Neural crest cell (in vitro differentiated cells): ENCODE results near the gene TCF4. TPM values are rescaled to one million over a fixed set of nuclear protein-coding genes. Genes with fewer than 3 reads are reported as not detected.
A peak's percentile ranks its signal among the peaks of the same experiment; 100 is the strongest.

Experiments
- DNase-seq: peaks from one replicate; pipeline ENCODE4 v3.0.0; 2021; ENCODE audit warnings: low read depth, mixed read lengths, low spot score
- H3K27ac Mint-ChIP-seq: one replicate; pipeline ENCODE4 v1.8.0; 2021; ENCODE audit warnings: mild to moderate bottlenecking, mixed read lengths; ENCODE audit not compliant: unreplicated experiment
- H3K27me3 Mint-ChIP-seq: 2 replicates; pipeline ENCODE4 v1.8.0; 2021; ENCODE audit warnings: low read depth, mild to moderate bottlenecking, mixed read lengths
- H3K36me3 Mint-ChIP-seq: 2 replicates; pipeline ENCODE4 v1.8.0; 2021; ENCODE audit warnings: low read depth, mild to moderate bottlenecking, mixed read lengths
- H3K4me1 Mint-ChIP-seq: 2 replicates; pipeline ENCODE4 v1.8.0; 2021; ENCODE audit warnings: mixed read lengths
- H3K4me3 Mint-ChIP-seq: one replicate; pipeline ENCODE4 v1.8.0; 2021; ENCODE audit warnings: mild to moderate bottlenecking, mixed read lengths
- H3K9me3 Mint-ChIP-seq: 2 replicates; pipeline ENCODE4 v1.8.0; 2021; ENCODE audit warnings: mixed read lengths
- CTCF ChIP-seq: fragments of 200-600 bp; sonication (generic); conservative IDR thresholded peaks from 2 replicates; pipeline ENCODE4 v1.5.0; 2021; ENCODE audit warnings: antibody characterized with exemption, mild to moderate bottlenecking
- total RNA-seq: library from RNA; stranded (reverse); gene quantifications from 2 replicates; pipeline ENCODE4 v1.2.1, GENCODE V29; 2021

The TCF4 gene
- total RNA-seq, 1 donor from 2014 or later, result 89.9 TPM

- no peak for TF ChIP-seq CTCF
- Mint-ChIP-seq H3K27ac (no peak overlapping the region), H3K4me1 (peaks cover 39% of the 10 kb centered on the region), H3K4me3 (no peak overlapping the region), H3K36me3 (peaks cover 6% of the 10 kb centered on the region), H3K9me3 (no peaks in the 10 kb centered on the region), H3K27me3 (no peaks in the 10 kb centered on the region)
- no peak for DNase-seq
Observed at GRCh38 chr18:55579501-55580270, 8.3 kb downstream of the TCF4 start.

- no peaks in the 10 kb centered on the region for H3K27me3 Mint-ChIP-seq
- DNase-seq, result no peak
- H3K4me3 Mint-ChIP-seq, result no peak overlapping the region
- peaks cover 12% of the 10 kb centered on the region for H3K36me3 Mint-ChIP-seq
- H3K9me3 Mint-ChIP-seq, result no peaks in the 10 kb centered on the region
- TF ChIP-seq CTCF, result peak; percentile 46
- H3K27ac Mint-ChIP-seq, result no peak overlapping the region
- H3K4me1 Mint-ChIP-seq, result peaks cover 26% of the 10 kb centered on the region
Observed at GRCh38 chr18:55577812-55578539, 10.0 kb downstream of the TCF4 start.

- TF ChIP-seq CTCF, result no peak
- H3K4me3 Mint-ChIP-seq, result no peak overlapping the region
- no peak overlapping the region for H3K27ac Mint-ChIP-seq
- no peak for DNase-seq
- peaks cover 18% of the 10 kb centered on the region for H3K36me3 Mint-ChIP-seq
- no peaks in the 10 kb centered on the region for H3K9me3 Mint-ChIP-seq
- H3K27me3 Mint-ChIP-seq, result no peaks in the 10 kb centered on the region
- peaks cover 8% of the 10 kb centered on the region for H3K4me1 Mint-ChIP-seq
Observed at GRCh38 chr18:55576001-55576400, 12.0 kb downstream of the TCF4 start.

- DNase-seq, result no peak
- Mint-ChIP-seq H3K27me3 (no peaks in the 10 kb centered on the region), H3K4me1 (peaks cover 5% of the 10 kb centered on the region), H3K27ac (no peak overlapping the region), H3K4me3 (no peak overlapping the region), H3K36me3 (peaks cover 23% of the 10 kb centered on the region), H3K9me3 (no peaks in the 10 kb centered on the region)
- TF ChIP-seq CTCF, result no peak
Observed at GRCh38 chr18:55575066-55575465, 12.9 kb downstream of the TCF4 start.

- H3K27ac Mint-ChIP-seq, result no peak overlapping the region
- H3K27me3 Mint-ChIP-seq, result no peaks in the 10 kb centered on the region
- no peak for DNase-seq
- H3K9me3 Mint-ChIP-seq, result no peaks in the 10 kb centered on the region
- H3K36me3 Mint-ChIP-seq, result peaks cover 24% of the 10 kb centered on the region
- TF ChIP-seq CTCF, result no peak
- H3K4me3 Mint-ChIP-seq, result no peak overlapping the region
- peaks cover 5% of the 10 kb centered on the region for H3K4me1 Mint-ChIP-seq
Observed at GRCh38 chr18:55573386-55573785, 14.6 kb downstream of the TCF4 start.
